ENCODE measurements around the gene FTO.
A peak's percentile ranks its signal among the peaks of the same experiment; 100 is the strongest.

The FTO gene

DNA sequence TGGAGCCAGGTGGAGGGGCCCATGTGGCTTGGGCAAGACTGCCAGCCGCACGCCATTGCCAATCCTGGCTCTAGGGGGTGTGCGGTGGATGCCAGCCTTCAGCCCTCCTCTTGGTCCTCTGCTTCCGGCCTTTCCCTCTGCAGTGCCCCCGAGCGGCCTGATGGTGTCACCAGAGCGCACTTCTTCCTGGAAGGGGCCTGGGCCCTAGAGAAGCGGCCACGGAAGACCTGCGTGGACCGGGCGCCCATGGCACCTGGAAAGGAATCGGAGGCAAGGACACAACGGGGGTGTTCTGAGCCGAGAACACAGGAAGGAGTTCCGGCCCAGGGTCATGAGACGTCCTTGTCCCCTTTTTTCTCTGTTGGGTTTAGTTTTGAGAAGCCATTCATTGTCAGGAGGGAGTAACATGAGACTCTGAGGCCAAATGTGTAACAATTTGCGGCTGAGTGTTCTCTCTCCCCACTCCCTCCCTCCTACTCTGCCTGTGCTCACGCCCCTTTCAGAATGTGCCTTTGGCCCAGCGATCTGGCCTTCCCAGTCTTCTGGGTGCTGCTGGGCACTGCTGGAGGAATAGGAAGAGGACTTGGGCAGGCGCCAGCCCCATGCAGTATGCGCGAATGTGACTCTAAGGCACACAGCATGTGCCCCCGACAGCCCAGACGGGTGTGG lies 489.8 kb downstream of the FTO start:
- DNase-seq, result peak; percentile 49

GRCh38 chr16:54194334-54194743 lies 490.4 kb downstream of the FTO start:
- DNase-seq, result no peak

GRCh38 chr16:54197758-54198157 lies 493.8 kb downstream of the FTO start:
- no peak for DNase-seq

DNA sequence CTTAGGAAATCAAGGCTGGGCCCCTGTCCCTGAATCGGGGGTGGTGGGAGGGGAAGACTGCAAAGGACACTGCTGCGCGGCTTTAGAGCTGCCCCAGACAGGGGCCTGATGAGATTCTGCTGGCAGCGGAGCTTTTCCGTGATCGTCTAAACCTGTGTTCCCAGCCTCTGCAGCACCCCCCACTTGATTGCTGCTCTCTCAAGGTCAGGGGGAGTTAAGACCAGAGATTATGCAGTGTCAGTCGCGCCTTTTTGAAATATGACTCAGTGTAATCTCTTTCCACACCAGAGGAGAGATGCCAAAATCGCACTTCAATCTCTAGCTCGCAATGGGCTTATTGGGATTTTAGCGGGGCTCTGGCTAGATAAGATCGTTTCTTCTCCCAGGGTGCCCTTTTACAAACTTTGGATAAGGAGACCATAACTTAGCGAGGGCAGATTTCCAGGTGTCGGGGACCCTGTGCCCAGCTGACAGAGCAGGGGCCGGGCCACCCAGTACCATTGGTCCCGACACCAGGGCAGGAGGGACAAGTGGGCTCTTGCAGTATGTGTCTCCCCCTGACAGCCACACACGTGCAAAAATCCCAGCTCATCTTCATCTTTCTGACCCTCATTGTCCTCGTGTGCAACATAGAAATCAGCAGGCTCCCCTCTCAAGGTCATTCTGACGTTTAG lies 495.7 kb downstream of the FTO start:
- DNase-seq, result no peak

DNA sequence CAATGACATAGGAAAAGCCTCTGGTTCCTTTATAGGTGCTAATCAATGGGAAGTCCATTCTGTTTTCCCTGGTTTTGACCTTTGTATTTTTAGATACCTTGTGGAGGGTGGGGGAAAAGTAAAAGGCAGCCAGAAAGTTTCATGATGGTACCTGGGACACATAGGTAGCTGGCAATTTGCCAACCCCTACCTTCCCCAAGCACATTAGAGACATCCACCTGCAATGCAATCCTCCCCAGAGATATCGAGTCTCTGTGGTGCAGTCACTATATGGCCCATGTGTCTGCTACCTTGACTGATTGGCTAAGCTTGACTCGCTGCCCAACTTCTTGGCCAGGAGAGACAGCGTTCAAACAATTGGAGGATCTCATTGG lies 496.2 kb downstream of the FTO start:
- DNase-seq, result no peak

- no peak for DNase-seq
Observed at GRCh38 chr16:54200720-54201119, 496.8 kb downstream of the FTO start.

GRCh38 chr16:54201200-54201599 lies 497.2 kb downstream of the FTO start:
- DNase-seq, result no peak

All from HCEC 1CT (cell line).